GM12878 (cell line): Measurements from ENCODE around the gene GOLIM4. TPM values are rescaled to one million over a fixed set of nuclear protein-coding genes. Genes with fewer than 3 reads are reported as not detected.

Experiments
- ATAC-seq: fragments of 200-7000 bp; cut with Tn5 transposase; 3 replicates; pipeline ENCODE4 v1.9.1; 2020; ENCODE audit warnings: mild to moderate bottlenecking, moderate library complexity
- BruUV-seq: library from RNA; stranded (reverse); fragments of 400-500 nt; replicated peaks from 2 replicates; lab custom pipeline; 2021; lab: Mats Ljungman, UMichigan
- CTCF ChIA-PET: fragments of 300-600 bp; sonication (Branson Sonifier 250); formaldehyde crosslinking; extraction: SDS; loops from one replicate; lab custom pipeline; 2021; ENCODE audit warnings: inconsistent platforms; lab: Yijun Ruan, JAX
- POLR2A ChIA-PET: fragments of 350-600 bp; formaldehyde crosslinking; extraction: SDS; loops from one replicate; lab custom pipeline; 2021; ENCODE audit warnings: inconsistent platforms; lab: Charles Lee
- RAD21 ChIA-PET: fragments of 300-600 bp; sonication (Branson Sonifier 250); formaldehyde crosslinking; loops from one replicate; lab custom pipeline; 2023; ENCODE audit warnings: antibody characterized with exemption; ENCODE audit not compliant: unreplicated experiment; lab: Charles Lee
- SMC1A ChIA-PET: fragments of 300-600 bp; sonication (Branson Sonifier 250); formaldehyde crosslinking; loops from one replicate; lab custom pipeline; 2023; ENCODE audit not compliant: unreplicated experiment, uncharacterized antibody; lab: Charles Lee
- DNase-seq: peaks from one replicate; pipeline ENCODE4 v3.0.0-alpha.2; 2011; ENCODE audit warnings: low read depth, low spot score
- FAIRE-seq: peaks from 3 replicates; lab custom pipeline; 2011; peaks lifted over from hg19 to GRCh38; lab: Jason Lieb, UNC
- H2AFZ ChIP-seq: 2 replicates; pipeline ENCODE4 v1.6.0; 2011; ENCODE audit warnings: low read depth, low read length, control low read depth; ENCODE audit not compliant: control insufficient read depth
- H3K27ac ChIP-seq: 2 replicates; pipeline ENCODE4 v1.5.1; 2011; ENCODE audit warnings: control low read depth; ENCODE audit not compliant: control insufficient read depth, insufficient read depth
- H3K27me3 ChIP-seq, 2 experiments: replicated peaks in 1 of 2; 2 replicates each; pipeline versions ENCODE4 v1.6.0 to v1.6.1; 2011; ENCODE audit warnings: low read length in 1 of 2; ENCODE audit not compliant: control insufficient read depth in 2 of 2, insufficient read depth in 2 of 2
- H3K36me3 ChIP-seq, 2 experiments: 2 replicates each; pipeline ENCODE4 v1.5.1; 2011; ENCODE audit warnings: low read length in 1 of 2; ENCODE audit not compliant: control insufficient read depth in 2 of 2, insufficient read depth in 2 of 2
- H3K4me1 ChIP-seq: 2 replicates; pipeline ENCODE4 v1.6.1; 2011; ENCODE audit warnings: mild to moderate bottlenecking, low read length, moderate library complexity, mixed read lengths; ENCODE audit not compliant: control insufficient read depth, insufficient read depth
- H3K4me2 ChIP-seq: 2 replicates; pipeline ENCODE4 v1.6.0; 2011; ENCODE audit warnings: control low read depth; ENCODE audit not compliant: control insufficient read depth, insufficient read depth
- H3K4me3 ChIP-seq: fragments of 200-600 bp; sonication (generic); 2 replicates; pipeline ENCODE4 v1.5.1; 2016
- H3K79me2 ChIP-seq: 2 replicates; pipeline ENCODE4 v1.6.0; 2011; ENCODE audit warnings: low read length; ENCODE audit not compliant: control insufficient read depth, insufficient read depth
- H3K9ac ChIP-seq: 2 replicates; pipeline ENCODE4 v1.8.0; 2011; ENCODE audit warnings: low read length, control low read depth, mixed read lengths; ENCODE audit not compliant: control insufficient read depth, insufficient read depth
- H3K9me3 ChIP-seq: replicated peaks from 3 replicates; pipeline ENCODE4 v1.5.1; 2011; ENCODE audit warnings: mild to moderate bottlenecking, low read length; ENCODE audit not compliant: control insufficient read depth, insufficient read depth
- H4K20me1 ChIP-seq: 2 replicates; pipeline ENCODE4 v1.6.0; 2011; ENCODE audit not compliant: control insufficient read depth, insufficient read depth
- ATF7 ChIP-seq: fragments of 450-650 bp; IDR thresholded peaks from 2 replicates; pipeline ENCODE4 v1.6.1; 2016; ENCODE audit warnings: low read depth, mild to moderate bottlenecking
- CEBPB ChIP-seq, 2 experiments: fragments of 150-350 bp in 1 of 2; IDR thresholded peaks; 2 replicates each; pipeline ENCODE4 v1.6.1; 2012 to 2014; ENCODE audit warnings: low read depth in 2 of 2, low read length in 2 of 2, borderline replicate concordance in 1 of 2, inconsistent platforms in 1 of 2
- CTCF ChIP-seq, 3 experiments: IDR thresholded peaks in 2 of 3; conservative IDR thresholded peaks in 1 of 3; 2 replicates each; pipeline ENCODE4 v1.5.1; 2011; ENCODE audit warnings: low read depth in 3 of 3, low read length in 3 of 3, mild to moderate bottlenecking in 3 of 3, control low read depth in 2 of 3, moderate library complexity in 2 of 3, inconsistent platforms in 1 of 3, mixed read lengths in 1 of 3; ENCODE audit not compliant: control insufficient read depth in 2 of 3, insufficient read depth in 1 of 3; ENCODE audit errors: extremely low read depth in 1 of 3
- GABPA ChIP-seq: IDR thresholded peaks from 2 replicates; pipeline ENCODE4 v1.6.1; 2014; ENCODE audit warnings: antibody characterized with exemption, low read depth, mild to moderate bottlenecking, inconsistent platforms
- HSF1 ChIP-seq: fragments of 150-350 bp; IDR thresholded peaks from 2 replicates; pipeline ENCODE4 v1.6.1; 2014; ENCODE audit warnings: mild to moderate bottlenecking, low read depth, low read length
- IRF5 ChIP-seq: fragments of 450-650 bp; IDR thresholded peaks from 2 replicates; pipeline ENCODE4 v1.6.1; 2017; ENCODE audit warnings: borderline replicate concordance
- MTA2 ChIP-seq: fragments of 450-650 bp; IDR thresholded peaks from 2 replicates; pipeline ENCODE4 v1.6.1; 2016; ENCODE audit warnings: low read depth, mild to moderate bottlenecking, moderate library complexity
- NFYA ChIP-seq: IDR thresholded peaks from 2 replicates; pipeline ENCODE4 v1.6.1; 2011; ENCODE audit warnings: low read depth, mild to moderate bottlenecking, low read length, improper control_type of control experiment, borderline replicate concordance
- PML ChIP-seq: IDR thresholded peaks from 2 replicates; pipeline ENCODE4 v1.6.1; 2012; ENCODE audit warnings: low read length, inconsistent platforms
- RB1 ChIP-seq: fragments of 450-650 bp; formaldehyde crosslinking; IDR thresholded peaks from 2 replicates; pipeline ENCODE4 v1.6.1; 2017; ENCODE audit warnings: mild to moderate bottlenecking, borderline replicate concordance
- RBBP5 ChIP-seq: fragments of 200-600 bp; sonication (generic); conservative IDR thresholded peaks from 2 replicates; pipeline ENCODE4 v1.6.1; 2016
- SMC3 ChIP-seq: IDR thresholded peaks from 2 replicates; pipeline ENCODE4 v1.6.1; 2011; ENCODE audit warnings: low read length, improper control_type of control experiment, borderline replicate concordance
- ZBTB40 ChIP-seq: fragments of 450-650 bp; IDR thresholded peaks from 2 replicates; pipeline ENCODE4 v1.6.1; 2016; ENCODE audit warnings: mild to moderate bottlenecking, moderate library complexity, borderline replicate concordance
- ZNF217 ChIP-seq: fragments of 450-650 bp; IDR thresholded peaks from 2 replicates; pipeline ENCODE4 v1.6.1; 2017; ENCODE audit warnings: antibody characterized with exemption, mild to moderate bottlenecking
- ZNF384 ChIP-seq: IDR thresholded peaks from 2 replicates; pipeline ENCODE4 v1.6.1; 2012; ENCODE audit warnings: low read depth, mild to moderate bottlenecking, low read length, improper control_type of control experiment, borderline replicate concordance
- WGBS: methylation state at CpG from one replicate; pipeline ENCODE4 v1.1.6; 2016; ENCODE audit warnings: low lambda C conversion rate; ENCODE audit not compliant: insufficient replicate concordance, insufficient coverage; ENCODE audit errors: missing lambda C conversion rate; 5-methylcytosine and 5-hydroxymethylcytosine counted together
- in situ Hi-C: fragments of 300-500 bp; cut with MboI; formaldehyde crosslinking; loops from 9 replicates; pipeline ENCODE4 v1.14.3; 2018; ENCODE audit warnings: mixed read lengths
- intact Hi-C: fragments of 100-400 bp; cut with micrococcal nuclease; formaldehyde crosslinking; loops from one replicate; pipeline ENCODE4 v1.14.2; 2022; ENCODE audit not compliant: unreplicated experiment
- polyA plus RNA-seq, 11 experiments: library from polyadenylated mRNA; depleted of rRNA in 4 of 11; unstranded in 6 of 11; stranded (reverse) in 5 of 11; fragments of >200 nt; fragmentation: Nextera tagmentation in 4 of 11; fragmentation: Illumina TruSeq in 1 of 11; extraction: Ambion mirVana in 4 of 11; extraction: Trizol in 1 of 11; gene quantifications; 1 replicate in 1 of 11; 2 replicates in 10 of 11; pipeline versions ENCODE4 v1.2.1 to v1.2.3, GENCODE V29; 2011 to 2016; ENCODE audit warnings: inconsistent platforms in 2 of 11, missing spikeins in 2 of 11, low read depth in 1 of 11
- total RNA-seq, 4 experiments: library from RNA; depleted of rRNA in 3 of 4; stranded (reverse); fragments of >200 nt in 3 of 4; fragmentation: Illumina TruSeq in 1 of 4; extraction: Trizol in 1 of 4; gene quantifications; 2 replicates each; pipeline versions ENCODE4 v1.2.1 to v1.2.3, GENCODE V29; 2013 to 2021

Gene GOLIM4
- total and polyA plus RNA-seq, 10 of the 15 experiments (the other 5 are each of a cell fraction or from before 2014, with no cell fraction given) = 11.1 to 32.4 (median 19.3) TPM

GRCh38 chr3:168021737-168022450, 73.8 kb downstream of the GOLIM4 start:
- in situ Hi-C loops (no loop called here), intact Hi-C loops (no loop called here)
- no TSS peak for BruUV-seq
- H3K4me1 ChIP-seq = no peaks in the 10 kb centered on the region
- 83% methylated on average over 7 of the region's 7 CpGs for WGBS
- ChIA-PET CTCF (no interaction called here), POLR2A (no interaction called here), RAD21 (no interaction called here), SMC1A (interaction anchor here (1.3 kb wide), 1 partner anchor 24 kb away, joined by 3 read pairs; no protein-coding TSS in a partner anchor)
- no peak overlapping the region for H3K27ac ChIP-seq
- H3K9me3 ChIP-seq = no peaks in the 10 kb centered on the region
- no peaks in the 10 kb centered on the region for H3K79me2 ChIP-seq
- no peak overlapping the region for H3K4me3 ChIP-seq
- no peak overlapping the region for H2AFZ ChIP-seq
- no peak for FAIRE-seq
- ATAC-seq = no peak
- H3K27me3 ChIP-seq = no peaks in the 10 kb centered on the region
- H3K36me3 ChIP-seq = peaks cover 7% of the 10 kb centered on the region in 2 experiments; a peak in 3 of 4 replicates
- no peak overlapping the region for H3K4me2 ChIP-seq
- no peak for DNase-seq
- H4K20me1 ChIP-seq = no peaks in the 10 kb centered on the region
- H3K9ac ChIP-seq = no peak overlapping the region
- TF ChIP-seq ZNF217 = no peak
- no peak for TF ChIP-seq ATF7
- TF ChIP-seq HSF1 = no peak
- no peak for TF ChIP-seq PML
- no peak for TF ChIP-seq CTCF (IDR thresholded peaks at IDR 0.05 in 2 of 3, conservative IDR thresholded peaks at IDR 0.05 in 1 of 3; ENCODE audit: control insufficient read depth in 2 of 3, extremely low read depth in 1 of 3, insufficient read depth in 1 of 3, low read depth in 3 of 3, low read length in 3 of 3)
- TF ChIP-seq ZNF384 = no peak
- no peak for TF ChIP-seq SMC3
- TF ChIP-seq GABPA = no peak
- TF ChIP-seq NFYA = no peak
- no peak for TF ChIP-seq RB1
- TF ChIP-seq MTA2 = no peak
- TF ChIP-seq CEBPB (IDR thresholded peaks at IDR 0.05; ENCODE audit: borderline replicate concordance in 1 of 2, low read depth in 2 of 2, low read length in 2 of 2) = no peak
- TF ChIP-seq ZBTB40 = no peak
- no peak for TF ChIP-seq IRF5
- TF ChIP-seq RBBP5 = no peak
